Measurements from ENCODE around the gene INTS4. TPM values are rescaled to one million over a fixed set of nuclear protein-coding genes. Genes with fewer than 3 reads are reported as not detected.

The INTS4 gene
- total and polyA plus RNA-seq, 2 experiments from 2014 or later: 24.6 to 47.6 TPM

- TF ChIP-seq ZNF462 (CRISPR knock-in tag; IDR thresholded peaks at IDR 0.05): no peak
- no peak for TF ChIP-seq STAT1 (IDR thresholded peaks at IDR 0.05; ENCODE audit: unreplicated experiment)
These were observed 25.8 kb upstream of the INTS4 start (continued) for GRCh38 chr11:78020246-78020645.

GRCh38 chr11:78019808-78020207 is 25.3 kb upstream of the INTS4 start:
- Histone ChIP-seq H3K4me1 (ENCODE audit: insufficient read depth) (peaks cover 7% of the 10 kb centered on the region; the same call in 1 of the 2 replicates), H3K4me3 (no peak overlapping the region), H3K9me2 (ENCODE audit: insufficient read depth) (no peaks in the 10 kb centered on the region), H2AFZ (no peak overlapping the region), H3K27me3 (ENCODE audit: insufficient read depth) (no peaks in the 10 kb centered on the region), H3K79me2 (replicated peaks; ENCODE audit: insufficient read depth) (no peaks in the 10 kb centered on the region; the same call in 1 of the 2 replicates), H3K36me3 (ENCODE audit: insufficient read depth) (0 out of 2 replicates have a peak, but pooled peaks cover 5% of the 10 kb centered on the region), H3K4me2 (no peak overlapping the region), H3F3A (replicated peaks; ENCODE audit: low read depth) (peaks cover 9% of the 10 kb centered on the region), H3K27ac (ENCODE audit: low read depth) (no peak overlapping the region), H4K20me1 (replicated peaks; ENCODE audit: insufficient read depth) (no peaks in the 10 kb centered on the region)
- no peak for ATAC-seq
- Mint-ChIP-seq H3K9me3 (no peaks in the 10 kb centered on the region; the same call in 2 of the 3 replicates), H3K4me1 (peaks cover 19% of the 10 kb centered on the region), H3K27me3 (ENCODE audit: insufficient read depth, low read depth, poor library complexity) (peaks cover 5% of the 10 kb centered on the region), H3K4me3 (no peak overlapping the region), H3K27ac (no peak overlapping the region), H3K36me3 (ENCODE audit: low read depth) (peaks cover 18% of the 10 kb centered on the region)
- DNase-seq (ENCODE audit: low spot score): no peak
- no peak for TF ChIP-seq STAT1 (IDR thresholded peaks at IDR 0.05; ENCODE audit: unreplicated experiment)

GRCh38 chr11:78015878-78016277 is 21.4 kb upstream of the INTS4 start:
- Mint-ChIP-seq H3K4me1 (peaks cover 10% of the 10 kb centered on the region; the same call in 2 of the 3 replicates), H3K9me3 (no peaks in the 10 kb centered on the region), H3K27me3 (ENCODE audit: insufficient read depth, low read depth, poor library complexity) (peaks cover 5% of the 10 kb centered on the region), H3K4me3 (no peak overlapping the region), H3K27ac (no peak overlapping the region), H3K36me3 (ENCODE audit: low read depth) (peaks cover 18% of the 10 kb centered on the region)
- Histone ChIP-seq H3K27me3 (ENCODE audit: insufficient read depth) (no peaks in the 10 kb centered on the region), H4K20me1 (replicated peaks; ENCODE audit: insufficient read depth) (no peaks in the 10 kb centered on the region), H3K9me2 (ENCODE audit: insufficient read depth) (no peaks in the 10 kb centered on the region), H3K27ac (ENCODE audit: low read depth) (no peak overlapping the region), H3F3A (replicated peaks; ENCODE audit: low read depth) (no peaks in the 10 kb centered on the region), H3K36me3 (ENCODE audit: insufficient read depth) (0 out of 2 replicates have a peak, but pooled peaks cover 5% of the 10 kb centered on the region), H2AFZ (no peak overlapping the region), H3K4me3 (no peak overlapping the region), H3K4me2 (no peak overlapping the region), H3K4me1 (ENCODE audit: insufficient read depth) (no peaks in the 10 kb centered on the region; the same call in 1 of the 2 replicates), H3K79me2 (replicated peaks; ENCODE audit: insufficient read depth) (no peaks in the 10 kb centered on the region)
- TF ChIP-seq ETS1 (IDR thresholded peaks at IDR 0.05): no peak
- TF ChIP-seq ZNF114 (CRISPR knock-in tag; IDR thresholded peaks at IDR 0.05): no peak
- no peak for TF ChIP-seq EZH2phosphoT487 (IDR thresholded peaks at IDR 0.05; ENCODE audit: unreplicated experiment)
- TF ChIP-seq REST (IDR thresholded peaks at IDR 0.05; ENCODE audit: unreplicated experiment): no peak
- no peak for TF ChIP-seq CTCF (conservative IDR thresholded peaks at IDR 0.05; ENCODE audit: low read depth in 2 of 2)
- DNase-seq (ENCODE audit: low spot score) (no peak), ATAC-seq (no peak)

Data from GM23338 (cell line).